ENCODE results near the gene MAGI2. TPM values are rescaled to one million over a fixed set of nuclear protein-coding genes. Genes with fewer than 3 reads are reported as not detected.

Gene MAGI2
- total and polyA plus RNA-seq, 2 experiments from 2014 or later = 10.4 to 26.4 TPM

- no peaks in the 10 kb centered on the region for H4K20me1 ChIP-seq (replicated peaks; ENCODE audit: insufficient read depth)
- no peak overlapping the region for H3K4me2 ChIP-seq
- peaks cover 4% of the 10 kb centered on the region; the same call in 1 of the 3 replicates for H3K9me3 Mint-ChIP-seq
- no peaks in the 10 kb centered on the region for H3K36me3 ChIP-seq (ENCODE audit: insufficient read depth)
- TF ChIP-seq, protein P1, sequence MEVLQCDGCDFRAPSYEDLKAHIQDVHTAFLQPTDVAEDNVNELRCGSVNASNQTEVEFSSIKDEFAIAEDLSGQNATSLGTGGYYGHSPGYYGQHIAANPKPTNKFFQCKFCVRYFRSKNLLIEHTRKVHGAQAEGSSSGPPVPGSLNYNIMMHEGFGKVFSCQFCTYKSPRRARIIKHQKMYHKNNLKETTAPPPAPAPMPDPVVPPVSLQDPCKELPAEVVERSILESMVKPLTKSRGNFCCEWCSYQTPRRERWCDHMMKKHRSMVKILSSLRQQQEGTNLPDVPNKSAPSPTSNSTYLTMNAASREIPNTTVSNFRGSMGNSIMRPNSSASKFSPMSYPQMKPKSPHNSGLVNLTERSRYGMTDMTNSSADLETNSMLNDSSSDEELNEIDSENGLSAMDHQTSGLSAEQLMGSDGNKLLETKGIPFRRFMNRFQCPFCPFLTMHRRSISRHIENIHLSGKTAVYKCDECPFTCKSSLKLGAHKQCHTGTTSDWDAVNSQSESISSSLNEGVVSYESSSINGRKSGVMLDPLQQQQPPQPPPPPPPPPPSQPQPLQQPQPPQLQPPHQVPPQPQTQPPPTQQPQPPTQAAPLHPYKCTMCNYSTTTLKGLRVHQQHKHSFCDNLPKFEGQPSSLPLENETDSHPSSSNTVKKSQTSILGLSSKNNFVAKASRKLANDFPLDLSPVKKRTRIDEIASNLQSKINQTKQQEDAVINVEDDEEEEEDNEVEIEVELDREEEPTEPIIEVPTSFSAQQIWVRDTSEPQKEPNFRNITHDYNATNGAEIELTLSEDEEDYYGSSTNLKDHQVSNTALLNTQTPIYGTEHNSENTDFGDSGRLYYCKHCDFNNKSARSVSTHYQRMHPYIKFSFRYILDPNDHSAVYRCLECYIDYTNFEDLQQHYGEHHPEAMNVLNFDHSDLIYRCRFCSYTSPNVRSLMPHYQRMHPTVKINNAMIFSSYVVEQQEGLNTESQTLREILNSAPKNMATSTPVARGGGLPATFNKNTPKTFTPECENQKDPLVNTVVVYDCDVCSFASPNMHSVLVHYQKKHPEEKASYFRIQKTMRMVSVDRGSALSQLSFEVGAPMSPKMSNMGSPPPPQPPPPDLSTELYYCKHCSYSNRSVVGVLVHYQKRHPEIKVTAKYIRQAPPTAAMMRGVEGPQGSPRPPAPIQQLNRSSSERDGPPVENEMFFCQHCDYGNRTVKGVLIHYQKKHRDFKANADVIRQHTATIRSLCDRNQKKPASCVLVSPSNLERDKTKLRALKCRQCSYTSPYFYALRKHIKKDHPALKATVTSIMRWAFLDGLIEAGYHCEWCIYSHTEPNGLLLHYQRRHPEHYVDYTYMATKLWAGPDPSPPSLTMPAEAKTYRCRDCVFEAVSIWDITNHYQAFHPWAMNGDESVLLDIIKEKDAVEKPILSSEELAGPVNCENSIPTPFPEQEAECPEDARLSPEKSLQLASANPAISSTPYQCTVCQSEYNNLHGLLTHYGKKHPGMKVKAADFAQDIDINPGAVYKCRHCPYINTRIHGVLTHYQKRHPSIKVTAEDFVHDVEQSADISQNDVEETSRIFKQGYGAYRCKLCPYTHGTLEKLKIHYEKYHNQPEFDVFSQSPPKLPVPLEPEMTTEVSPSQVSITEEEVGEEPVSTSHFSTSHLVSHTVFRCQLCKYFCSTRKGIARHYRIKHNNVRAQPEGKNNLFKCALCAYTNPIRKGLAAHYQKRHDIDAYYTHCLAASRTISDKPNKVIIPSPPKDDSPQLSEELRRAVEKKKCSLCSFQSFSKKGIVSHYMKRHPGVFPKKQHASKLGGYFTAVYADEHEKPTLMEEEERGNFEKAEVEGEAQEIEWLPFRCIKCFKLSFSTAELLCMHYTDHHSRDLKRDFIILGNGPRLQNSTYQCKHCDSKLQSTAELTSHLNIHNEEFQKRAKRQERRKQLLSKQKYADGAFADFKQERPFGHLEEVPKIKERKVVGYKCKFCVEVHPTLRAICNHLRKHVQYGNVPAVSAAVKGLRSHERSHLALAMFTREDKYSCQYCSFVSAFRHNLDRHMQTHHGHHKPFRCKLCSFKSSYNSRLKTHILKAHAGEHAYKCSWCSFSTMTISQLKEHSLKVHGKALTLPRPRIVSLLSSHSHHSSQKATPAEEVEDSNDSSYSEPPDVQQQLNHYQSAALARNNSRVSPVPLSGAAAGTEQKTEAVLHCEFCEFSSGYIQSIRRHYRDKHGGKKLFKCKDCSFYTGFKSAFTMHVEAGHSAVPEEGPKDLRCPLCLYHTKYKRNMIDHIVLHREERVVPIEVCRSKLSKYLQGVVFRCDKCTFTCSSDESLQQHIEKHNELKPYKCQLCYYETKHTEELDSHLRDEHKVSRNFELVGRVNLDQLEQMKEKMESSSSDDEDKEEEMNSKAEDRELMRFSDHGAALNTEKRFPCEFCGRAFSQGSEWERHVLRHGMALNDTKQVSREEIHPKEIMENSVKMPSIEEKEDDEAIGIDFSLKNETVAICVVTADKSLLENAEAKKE (CRISPR knock-in tag; IDR thresholded peaks at IDR 0.05) = no peak
- TF ChIP-seq ZNF331 (CRISPR knock-in tag; IDR thresholded peaks at IDR 0.05; ENCODE audit: low read depth) (no peak), EZH2 (IDR thresholded peaks at IDR 0.05; ENCODE audit: low read depth, unreplicated experiment) (no peak), JUNB (IDR thresholded peaks at IDR 0.05; ENCODE audit: unreplicated experiment) (no peak), STAT1 (IDR thresholded peaks at IDR 0.05; ENCODE audit: unreplicated experiment) (no peak), CREB1 (CRISPR knock-in tag; IDR thresholded peaks at IDR 0.05; ENCODE audit: low read depth) (no peak), EZH2phosphoT487 (IDR thresholded peaks at IDR 0.05; ENCODE audit: unreplicated experiment) (no peak), POLR2AphosphoS5 (IDR thresholded peaks at IDR 0.05; ENCODE audit: low read depth) (no peak), NANOG (IDR thresholded peaks at IDR 0.05; ENCODE audit: borderline replicate concordance) (no peak), ZNF114 (CRISPR knock-in tag; IDR thresholded peaks at IDR 0.05) (no peak)
- TF ChIP-seq, protein P2, sequence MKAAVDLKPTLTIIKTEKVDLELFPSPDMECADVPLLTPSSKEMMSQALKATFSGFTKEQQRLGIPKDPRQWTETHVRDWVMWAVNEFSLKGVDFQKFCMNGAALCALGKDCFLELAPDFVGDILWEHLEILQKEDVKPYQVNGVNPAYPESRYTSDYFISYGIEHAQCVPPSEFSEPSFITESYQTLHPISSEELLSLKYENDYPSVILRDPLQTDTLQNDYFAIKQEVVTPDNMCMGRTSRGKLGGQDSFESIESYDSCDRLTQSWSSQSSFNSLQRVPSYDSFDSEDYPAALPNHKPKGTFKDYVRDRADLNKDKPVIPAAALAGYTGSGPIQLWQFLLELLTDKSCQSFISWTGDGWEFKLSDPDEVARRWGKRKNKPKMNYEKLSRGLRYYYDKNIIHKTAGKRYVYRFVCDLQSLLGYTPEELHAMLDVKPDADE (IDR thresholded peaks at IDR 0.05) = no peak
- TF ChIP-seq, protein P3, sequence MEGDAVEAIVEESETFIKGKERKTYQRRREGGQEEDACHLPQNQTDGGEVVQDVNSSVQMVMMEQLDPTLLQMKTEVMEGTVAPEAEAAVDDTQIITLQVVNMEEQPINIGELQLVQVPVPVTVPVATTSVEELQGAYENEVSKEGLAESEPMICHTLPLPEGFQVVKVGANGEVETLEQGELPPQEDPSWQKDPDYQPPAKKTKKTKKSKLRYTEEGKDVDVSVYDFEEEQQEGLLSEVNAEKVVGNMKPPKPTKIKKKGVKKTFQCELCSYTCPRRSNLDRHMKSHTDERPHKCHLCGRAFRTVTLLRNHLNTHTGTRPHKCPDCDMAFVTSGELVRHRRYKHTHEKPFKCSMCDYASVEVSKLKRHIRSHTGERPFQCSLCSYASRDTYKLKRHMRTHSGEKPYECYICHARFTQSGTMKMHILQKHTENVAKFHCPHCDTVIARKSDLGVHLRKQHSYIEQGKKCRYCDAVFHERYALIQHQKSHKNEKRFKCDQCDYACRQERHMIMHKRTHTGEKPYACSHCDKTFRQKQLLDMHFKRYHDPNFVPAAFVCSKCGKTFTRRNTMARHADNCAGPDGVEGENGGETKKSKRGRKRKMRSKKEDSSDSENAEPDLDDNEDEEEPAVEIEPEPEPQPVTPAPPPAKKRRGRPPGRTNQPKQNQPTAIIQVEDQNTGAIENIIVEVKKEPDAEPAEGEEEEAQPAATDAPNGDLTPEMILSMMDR (conservative IDR thresholded peaks at IDR 0.05; ENCODE audit: low read depth in 2 of 2) = no peak
- TF ChIP-seq, protein P4, sequence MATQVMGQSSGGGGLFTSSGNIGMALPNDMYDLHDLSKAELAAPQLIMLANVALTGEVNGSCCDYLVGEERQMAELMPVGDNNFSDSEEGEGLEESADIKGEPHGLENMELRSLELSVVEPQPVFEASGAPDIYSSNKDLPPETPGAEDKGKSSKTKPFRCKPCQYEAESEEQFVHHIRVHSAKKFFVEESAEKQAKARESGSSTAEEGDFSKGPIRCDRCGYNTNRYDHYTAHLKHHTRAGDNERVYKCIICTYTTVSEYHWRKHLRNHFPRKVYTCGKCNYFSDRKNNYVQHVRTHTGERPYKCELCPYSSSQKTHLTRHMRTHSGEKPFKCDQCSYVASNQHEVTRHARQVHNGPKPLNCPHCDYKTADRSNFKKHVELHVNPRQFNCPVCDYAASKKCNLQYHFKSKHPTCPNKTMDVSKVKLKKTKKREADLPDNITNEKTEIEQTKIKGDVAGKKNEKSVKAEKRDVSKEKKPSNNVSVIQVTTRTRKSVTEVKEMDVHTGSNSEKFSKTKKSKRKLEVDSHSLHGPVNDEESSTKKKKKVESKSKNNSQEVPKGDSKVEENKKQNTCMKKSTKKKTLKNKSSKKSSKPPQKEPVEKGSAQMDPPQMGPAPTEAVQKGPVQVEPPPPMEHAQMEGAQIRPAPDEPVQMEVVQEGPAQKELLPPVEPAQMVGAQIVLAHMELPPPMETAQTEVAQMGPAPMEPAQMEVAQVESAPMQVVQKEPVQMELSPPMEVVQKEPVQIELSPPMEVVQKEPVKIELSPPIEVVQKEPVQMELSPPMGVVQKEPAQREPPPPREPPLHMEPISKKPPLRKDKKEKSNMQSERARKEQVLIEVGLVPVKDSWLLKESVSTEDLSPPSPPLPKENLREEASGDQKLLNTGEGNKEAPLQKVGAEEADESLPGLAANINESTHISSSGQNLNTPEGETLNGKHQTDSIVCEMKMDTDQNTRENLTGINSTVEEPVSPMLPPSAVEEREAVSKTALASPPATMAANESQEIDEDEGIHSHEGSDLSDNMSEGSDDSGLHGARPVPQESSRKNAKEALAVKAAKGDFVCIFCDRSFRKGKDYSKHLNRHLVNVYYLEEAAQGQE (IDR thresholded peaks at IDR 0.05; ENCODE audit: unreplicated experiment) = no peak
- no peaks in the 10 kb centered on the region for H3F3A ChIP-seq (replicated peaks; ENCODE audit: low read depth)
- no peak for DNase-seq (ENCODE audit: low spot score)
- ATAC-seq = no peak
- peaks cover 13% of the 10 kb centered on the region for H3K36me3 Mint-ChIP-seq (ENCODE audit: low read depth)
- no peak overlapping the region for H3K27ac Mint-ChIP-seq
- no peak overlapping the region for H3K4me3 ChIP-seq
- no peak overlapping the region for H2AFZ ChIP-seq
- H3K79me2 ChIP-seq (replicated peaks; ENCODE audit: insufficient read depth) = no peaks in the 10 kb centered on the region
- no peak overlapping the region for H3K4me3 Mint-ChIP-seq
- no peaks in the 10 kb centered on the region for H3K4me1 ChIP-seq (ENCODE audit: insufficient read depth)
- peaks cover 3% of the 10 kb centered on the region for H3K9me2 ChIP-seq (ENCODE audit: insufficient read depth)
- peaks cover 17% of the 10 kb centered on the region for H3K4me1 Mint-ChIP-seq
- H3K27me3 Mint-ChIP-seq (ENCODE audit: insufficient read depth, low read depth, poor library complexity) = no peaks in the 10 kb centered on the region
- H3K27ac ChIP-seq (ENCODE audit: low read depth) = no peak overlapping the region
- H3K27me3 ChIP-seq (ENCODE audit: insufficient read depth) = no peaks in the 10 kb centered on the region
These were observed 1218.8 kb downstream of the MAGI2 start for GRCh38 chr7:78234634-78235033.
